Measurements from ENCODE around the gene ZFAND2B.

DNA sequence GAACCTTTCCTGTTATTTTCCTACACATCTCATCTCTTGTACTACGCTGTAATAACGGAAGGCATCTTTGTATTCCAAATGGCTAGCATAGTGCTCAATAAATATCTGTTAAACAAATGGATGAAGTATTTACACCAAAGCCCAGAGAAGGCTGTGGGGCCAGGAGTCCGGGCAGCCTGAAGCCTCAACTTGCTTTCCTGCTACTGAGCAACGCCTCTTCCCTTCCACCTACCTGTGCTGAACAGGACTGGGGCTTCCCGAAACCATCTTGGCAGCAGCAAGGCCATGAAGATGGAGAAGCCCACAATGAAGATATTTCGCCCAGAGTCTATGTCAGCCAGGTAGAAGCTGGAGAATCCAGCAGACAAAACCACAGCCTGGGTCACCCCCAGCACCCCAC, 43.4 kb upstream of the ZFAND2B start:
- no peak for TF ChIP-seq CTCF (IDR thresholded peaks at IDR 0.05)
- no peak for TF ChIP-seq POLR2A (IDR thresholded peaks at IDR 0.05)
